Neural cell (in vitro differentiated cells): ENCODE results near the gene POLR1C. TPM values are rescaled to one million over a fixed set of nuclear protein-coding genes. Genes with fewer than 3 reads are reported as not detected.

Experiments
- H2AFZ ChIP-seq: fragments of 200-600, 300-800 bp; sonication (generic), shearing (Covaris generic); 2 replicates; pipeline ENCODE4 v1.6.0; 2014; ENCODE audit warnings: low read depth, mild to moderate bottlenecking, antibody characterized with exemption, low read length, moderate library complexity
- H3F3A ChIP-seq: fragments of 200-600 bp; shearing (Covaris generic); 2 replicates; pipeline ENCODE4 v1.6.1; 2016; ENCODE audit warnings: mild to moderate bottlenecking, moderate library complexity, mixed read lengths, antibody characterized with exemption, low read length; ENCODE audit not compliant: insufficient read depth, poor library complexity, severe bottlenecking
- H3K27ac ChIP-seq: fragments of 200-600, 300-800 bp; sonication (generic), shearing (Covaris generic); 2 replicates; pipeline ENCODE4 v1.5.1; 2014; ENCODE audit warnings: mild to moderate bottlenecking, low read length, moderate library complexity
- H3K27me3 ChIP-seq: fragments of 300-800, 200-600 bp; sonication (generic), shearing (Covaris generic); 2 replicates; pipeline ENCODE4 v1.6.0; 2014; ENCODE audit warnings: mild to moderate bottlenecking, low read depth, low read length, moderate library complexity; ENCODE audit not compliant: insufficient read depth
- H3K36me3 ChIP-seq: fragments of 300-800, 200-600 bp; sonication (generic), shearing (Covaris generic); 2 replicates; pipeline ENCODE4 v1.5.1; 2014; ENCODE audit warnings: mild to moderate bottlenecking, antibody characterized with exemption, low read length, moderate library complexity; ENCODE audit not compliant: insufficient read depth
- H3K4me2 ChIP-seq: fragments of 300-800, 200-600 bp; sonication (generic), shearing (Covaris generic); 2 replicates; pipeline ENCODE4 v1.6.0; 2014; ENCODE audit warnings: mild to moderate bottlenecking, low read length
- H3K4me3 ChIP-seq: fragments of 300-800, 200-600 bp; sonication (generic), shearing (Covaris generic); 2 replicates; pipeline ENCODE4 v1.5.1; 2014; ENCODE audit warnings: mild to moderate bottlenecking, low read length, moderate library complexity
- H3K79me2 ChIP-seq: fragments of 200-600 bp; shearing (Covaris generic); replicated peaks from 2 replicates; pipeline ENCODE4 v1.6.0; 2014; ENCODE audit warnings: mild to moderate bottlenecking, low read length, moderate library complexity; ENCODE audit not compliant: insufficient read depth
- H3K9ac ChIP-seq: fragments of 300-800, 200-600 bp; sonication (generic), shearing (Covaris generic); 2 replicates; pipeline ENCODE4 v1.6.1; 2016; ENCODE audit warnings: mild to moderate bottlenecking, low read length, mixed read lengths
- H3K9me2 ChIP-seq: fragments of 200-600 bp; shearing (Covaris generic); 2 replicates; pipeline ENCODE4 v1.6.1; 2016; ENCODE audit warnings: mild to moderate bottlenecking, low read length, mixed read lengths; ENCODE audit not compliant: insufficient read depth
- H3K9me3 ChIP-seq: fragments of 200-600, 300-800 bp; sonication (generic), shearing (Covaris generic); 2 replicates; pipeline ENCODE4 v1.6.1; 2016; ENCODE audit warnings: mild to moderate bottlenecking, mixed run types, low read length, moderate library complexity, mixed read lengths
- H4K20me1 ChIP-seq: fragments of 200-600 bp; shearing (Covaris generic); 2 replicates; pipeline ENCODE4 v1.6.1; 2016; ENCODE audit warnings: mild to moderate bottlenecking, mixed run types; ENCODE audit not compliant: insufficient read depth
- EP300 ChIP-seq: fragments of 450-650 bp; conservative IDR thresholded peaks from 2 replicates; pipeline ENCODE4 v1.6.1; 2014; ENCODE audit warnings: antibody characterized with exemption, mild to moderate bottlenecking, moderate library complexity; ENCODE audit not compliant: poor library complexity, severe bottlenecking
- EZH2 ChIP-seq: fragments of 200-600, 300-800 bp; shearing (Covaris generic), sonication (generic); IDR thresholded peaks from 2 replicates; pipeline ENCODE4 v1.6.1; 2014; ENCODE audit warnings: antibody characterized with exemption, low read length, borderline replicate concordance, mild to moderate bottlenecking; ENCODE audit not compliant: insufficient read depth, poor library complexity, severe bottlenecking
- MXI1 ChIP-seq: fragments of 450-650 bp; conservative IDR thresholded peaks from 2 replicates; pipeline ENCODE4 v1.6.1; 2014; ENCODE audit warnings: antibody characterized with exemption, mild to moderate bottlenecking; ENCODE audit not compliant: poor library complexity, severe bottlenecking
- POLR2AphosphoS5 ChIP-seq: IDR thresholded peaks from 2 replicates; pipeline ENCODE4 v1.6.1; 2012
- RAD21 ChIP-seq: fragments of 450-650 bp; conservative IDR thresholded peaks from 2 replicates; pipeline ENCODE4 v1.6.1; 2014; ENCODE audit warnings: antibody characterized with exemption, mild to moderate bottlenecking, moderate library complexity
- SMC3 ChIP-seq: fragments of 450-650 bp; conservative IDR thresholded peaks from 2 replicates; pipeline ENCODE4 v1.6.1; 2014; ENCODE audit warnings: antibody characterized with exemption, mild to moderate bottlenecking, moderate library complexity; ENCODE audit not compliant: poor library complexity
- TAF1 ChIP-seq: IDR thresholded peaks from 2 replicates; pipeline ENCODE4 v1.6.1; 2012; ENCODE audit warnings: low read depth
- polyA plus RNA-seq: library from polyadenylated mRNA; depleted of rRNA; stranded (reverse); fragments of >200 nt; gene quantifications from 2 replicates; pipeline ENCODE4 v1.2.3, GENCODE V29; 2014
- TF ChIP-seq, protein P1 (sequence below): IDR thresholded peaks from 2 replicates; pipeline ENCODE4 v1.6.1; 2012; ENCODE audit warnings: borderline replicate concordance
- TF ChIP-seq, protein P2 (sequence below): fragments of 450-650 bp; IDR thresholded peaks from 2 replicates; pipeline ENCODE4 v1.5.1; 2014; ENCODE audit warnings: antibody characterized with exemption, mild to moderate bottlenecking, moderate library complexity; ENCODE audit not compliant: poor library complexity, severe bottlenecking

Gene POLR1C
- polyA plus RNA-seq, 1 donor from 2014 or later, result 88.7 TPM

DNA sequence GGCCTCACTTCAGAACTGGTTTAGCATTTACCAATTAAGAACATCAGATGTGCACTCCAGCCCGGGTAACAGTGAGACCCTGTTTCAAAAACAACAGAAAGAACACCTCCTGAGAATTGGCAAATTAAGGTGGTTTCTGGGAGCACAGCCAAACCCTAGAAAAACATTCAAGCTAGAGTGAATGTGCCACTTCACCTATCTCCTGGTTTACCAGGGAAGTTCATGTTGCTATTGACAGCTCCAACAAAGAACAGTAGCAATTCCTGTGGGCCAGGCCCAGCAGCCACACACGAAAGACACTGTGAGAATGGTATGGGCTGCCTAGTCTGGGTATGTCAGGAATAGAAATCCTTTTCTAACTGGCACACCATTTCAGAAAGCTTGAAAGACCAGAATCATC is 4.9 kb downstream of the POLR1C start:
- H3K36me3 ChIP-seq, result no peaks in the 10 kb centered on the region
- H3K27ac ChIP-seq, result no peak overlapping the region
- H4K20me1 ChIP-seq, result no peaks in the 10 kb centered on the region

DNA sequence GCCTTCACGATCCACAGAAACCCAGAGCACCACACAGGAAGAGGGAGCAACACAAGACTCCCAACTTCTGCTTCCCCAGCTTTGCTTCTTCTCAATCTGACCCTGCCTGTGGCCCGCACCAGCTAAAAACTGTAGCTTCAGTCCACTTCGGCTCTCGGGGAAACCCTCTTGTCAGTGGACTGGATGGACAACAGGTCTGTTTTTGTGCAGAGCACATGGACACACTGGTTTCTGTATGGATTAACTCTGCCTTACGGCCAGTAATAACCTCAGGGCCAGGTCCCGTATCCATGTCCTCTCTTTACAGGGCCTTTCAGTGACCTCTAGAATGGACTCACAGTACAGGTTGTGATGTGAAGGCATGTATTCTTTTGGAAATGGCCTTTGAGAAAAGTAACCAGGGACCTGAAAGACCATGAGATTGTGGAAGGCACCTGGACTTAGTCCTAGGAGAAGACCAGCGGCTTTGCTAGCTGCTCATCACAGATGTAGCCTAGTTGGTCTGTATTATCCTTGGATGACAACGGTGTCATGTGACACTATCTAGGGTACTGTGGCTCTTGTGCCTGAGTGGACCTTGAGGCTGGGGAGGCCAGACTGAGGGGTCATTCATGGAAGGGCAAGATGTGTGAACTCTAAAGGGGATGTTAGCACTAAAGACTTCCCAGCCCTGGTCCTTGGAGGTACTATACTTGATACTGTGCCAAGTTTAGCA is 5.8 kb downstream of the POLR1C start:
- Histone ChIP-seq H3K9ac (no peak overlapping the region), H3K27me3 (no peaks in the 10 kb centered on the region), H3K4me3 (no peak overlapping the region), H3K36me3 (no peaks in the 10 kb centered on the region), H3K9me3 (no peaks in the 10 kb centered on the region), H4K20me1 (no peaks in the 10 kb centered on the region), H3F3A (no peaks in the 10 kb centered on the region), H3K79me2 (peaks cover 8% of the 10 kb centered on the region), H3K27ac (no peak overlapping the region), H3K4me2 (no peak overlapping the region), H3K9me2 (no peaks in the 10 kb centered on the region), H2AFZ (no peak overlapping the region)
- no peak for TF ChIP-seq EZH2
- no peak for TF ChIP-seq RAD21
- no peak for TF ChIP-seq SMC3
- TF ChIP-seq, protein P1, sequence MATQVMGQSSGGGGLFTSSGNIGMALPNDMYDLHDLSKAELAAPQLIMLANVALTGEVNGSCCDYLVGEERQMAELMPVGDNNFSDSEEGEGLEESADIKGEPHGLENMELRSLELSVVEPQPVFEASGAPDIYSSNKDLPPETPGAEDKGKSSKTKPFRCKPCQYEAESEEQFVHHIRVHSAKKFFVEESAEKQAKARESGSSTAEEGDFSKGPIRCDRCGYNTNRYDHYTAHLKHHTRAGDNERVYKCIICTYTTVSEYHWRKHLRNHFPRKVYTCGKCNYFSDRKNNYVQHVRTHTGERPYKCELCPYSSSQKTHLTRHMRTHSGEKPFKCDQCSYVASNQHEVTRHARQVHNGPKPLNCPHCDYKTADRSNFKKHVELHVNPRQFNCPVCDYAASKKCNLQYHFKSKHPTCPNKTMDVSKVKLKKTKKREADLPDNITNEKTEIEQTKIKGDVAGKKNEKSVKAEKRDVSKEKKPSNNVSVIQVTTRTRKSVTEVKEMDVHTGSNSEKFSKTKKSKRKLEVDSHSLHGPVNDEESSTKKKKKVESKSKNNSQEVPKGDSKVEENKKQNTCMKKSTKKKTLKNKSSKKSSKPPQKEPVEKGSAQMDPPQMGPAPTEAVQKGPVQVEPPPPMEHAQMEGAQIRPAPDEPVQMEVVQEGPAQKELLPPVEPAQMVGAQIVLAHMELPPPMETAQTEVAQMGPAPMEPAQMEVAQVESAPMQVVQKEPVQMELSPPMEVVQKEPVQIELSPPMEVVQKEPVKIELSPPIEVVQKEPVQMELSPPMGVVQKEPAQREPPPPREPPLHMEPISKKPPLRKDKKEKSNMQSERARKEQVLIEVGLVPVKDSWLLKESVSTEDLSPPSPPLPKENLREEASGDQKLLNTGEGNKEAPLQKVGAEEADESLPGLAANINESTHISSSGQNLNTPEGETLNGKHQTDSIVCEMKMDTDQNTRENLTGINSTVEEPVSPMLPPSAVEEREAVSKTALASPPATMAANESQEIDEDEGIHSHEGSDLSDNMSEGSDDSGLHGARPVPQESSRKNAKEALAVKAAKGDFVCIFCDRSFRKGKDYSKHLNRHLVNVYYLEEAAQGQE, result no peak
- no peak for TF ChIP-seq EP300

More for the DNA sequence above, 4.9 kb downstream of the POLR1C start:
- no peaks in the 10 kb centered on the region for H3F3A ChIP-seq
- no peaks in the 10 kb centered on the region for H3K27me3 ChIP-seq
- H3K9ac ChIP-seq, result no peak overlapping the region
- no peaks in the 10 kb centered on the region for H3K9me2 ChIP-seq
- no peaks in the 10 kb centered on the region for H3K9me3 ChIP-seq
- no peak overlapping the region for H3K4me3 ChIP-seq
- no peak overlapping the region for H2AFZ ChIP-seq
- no peak overlapping the region for H3K4me2 ChIP-seq
- H3K79me2 ChIP-seq, result peaks cover 17% of the 10 kb centered on the region
- no peak for TF ChIP-seq EZH2
- TF ChIP-seq RAD21, result no peak
- no peak for TF ChIP-seq EP300
- TF ChIP-seq SMC3, result no peak
- TF ChIP-seq, protein P2, sequence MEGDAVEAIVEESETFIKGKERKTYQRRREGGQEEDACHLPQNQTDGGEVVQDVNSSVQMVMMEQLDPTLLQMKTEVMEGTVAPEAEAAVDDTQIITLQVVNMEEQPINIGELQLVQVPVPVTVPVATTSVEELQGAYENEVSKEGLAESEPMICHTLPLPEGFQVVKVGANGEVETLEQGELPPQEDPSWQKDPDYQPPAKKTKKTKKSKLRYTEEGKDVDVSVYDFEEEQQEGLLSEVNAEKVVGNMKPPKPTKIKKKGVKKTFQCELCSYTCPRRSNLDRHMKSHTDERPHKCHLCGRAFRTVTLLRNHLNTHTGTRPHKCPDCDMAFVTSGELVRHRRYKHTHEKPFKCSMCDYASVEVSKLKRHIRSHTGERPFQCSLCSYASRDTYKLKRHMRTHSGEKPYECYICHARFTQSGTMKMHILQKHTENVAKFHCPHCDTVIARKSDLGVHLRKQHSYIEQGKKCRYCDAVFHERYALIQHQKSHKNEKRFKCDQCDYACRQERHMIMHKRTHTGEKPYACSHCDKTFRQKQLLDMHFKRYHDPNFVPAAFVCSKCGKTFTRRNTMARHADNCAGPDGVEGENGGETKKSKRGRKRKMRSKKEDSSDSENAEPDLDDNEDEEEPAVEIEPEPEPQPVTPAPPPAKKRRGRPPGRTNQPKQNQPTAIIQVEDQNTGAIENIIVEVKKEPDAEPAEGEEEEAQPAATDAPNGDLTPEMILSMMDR, result no peak
- TF ChIP-seq MXI1, result no peak
- TF ChIP-seq, protein P1, result no peak
- TF ChIP-seq POLR2AphosphoS5, result no peak
- no peak for TF ChIP-seq TAF1
